HG03558 (cell line): Measurements from ENCODE around the gene ATF1.
"Not testable (repeated sequence)": the region's sequence is repeated elsewhere in the genome, so short reads cannot be mapped to it uniquely, and the experiment has no call there.

Experiments used
- ATAC-seq: cut with Tn5 transposase; IDR thresholded peaks from one replicate; pipeline ENCODE4 v1.9.1; 2021; ENCODE audit warnings: moderate number of reproducible peaks; ENCODE audit not compliant: unreplicated experiment; ENCODE audit errors: extremely low read depth

The ATF1 gene

GRCh38 chr12:50788561-50788960 lies 24.7 kb downstream of the ATF1 start:
- no peak for ATAC-seq

GRCh38 chr12:50790081-50790480 lies 26.2 kb downstream of the ATF1 start:
- no peak for ATAC-seq

GRCh38 chr12:50799908-50800307 lies 36.0 kb downstream of the ATF1 start:
- no peak for ATAC-seq

- ATAC-seq: no peak
Measured at GRCh38 chr12:50803230-50803875, 39.5 kb downstream of the ATF1 start.

- ATAC-seq: no peak
Measured at GRCh38 chr12:50806176-50806575, 42.3 kb downstream of the ATF1 start.

GRCh38 chr12:50809131-50809530 lies 45.2 kb downstream of the ATF1 start:
- ATAC-seq: not testable (repeated sequence)

- ATAC-seq: not testable (repeated sequence)
Measured at GRCh38 chr12:50814921-50815320, 51.0 kb downstream of the ATF1 start.

- no peak for ATAC-seq
Measured at GRCh38 chr12:50820177-50820576, 56.3 kb downstream of the ATF1 start.

- no peak for ATAC-seq
Measured at GRCh38 chr12:50822082-50822481, 58.2 kb downstream of the ATF1 start.

- not testable (repeated sequence) for ATAC-seq
Measured at GRCh38 chr12:50823724-50824123, 59.8 kb downstream of the ATF1 start.

GRCh38 chr12:50824914-50825313 lies 61.0 kb downstream of the ATF1 start:
- ATAC-seq: no peak

- no peak for ATAC-seq
Measured at GRCh38 chr12:50825372-50825838, 61.5 kb downstream of the ATF1 start.

GRCh38 chr12:50828121-50828520 lies 64.2 kb downstream of the ATF1 start:
- ATAC-seq: no peak

- ATAC-seq: no peak
Measured at GRCh38 chr12:50828886-50829285, 65.0 kb downstream of the ATF1 start.

GRCh38 chr12:50833801-50834200 lies 69.9 kb downstream of the ATF1 start:
- not testable (repeated sequence) for ATAC-seq

GRCh38 chr12:50839042-50839441 lies 75.1 kb downstream of the ATF1 start:
- ATAC-seq: no peak

- ATAC-seq: no peak
Measured at GRCh38 chr12:50840809-50841487, 77.0 kb downstream of the ATF1 start.

- ATAC-seq: no peak
Measured at GRCh38 chr12:50841716-50842531, 78.0 kb downstream of the ATF1 start.

GRCh38 chr12:50842637-50843493 lies 79.0 kb downstream of the ATF1 start, which contains the start of gene TMPRSS12:
Gene TMPRSS12, plus strand, starts transcription at chr12:50842926. Its CDS starts 39 bp downstream, at chr12:50842965.
- ATAC-seq: no peak
